Amniotic epithelial cell (primary cell): ENCODE measurements around the gene PACC1.
"Not testable (repeated sequence)": the region's sequence is repeated elsewhere in the genome, so short reads cannot be mapped to it uniquely, and the experiment has no call there.

Experiments used
- DNase-seq: peaks from one replicate; pipeline ENCODE4 v3.0.0-alpha.2; 2010; ENCODE audit warnings: low read depth

Gene PACC1

GRCh38 chr1:212395678-212396437 lies 18.8 kb downstream of the PACC1 start:
- not testable (repeated sequence) for DNase-seq

GRCh38 chr1:212388985-212389716 lies 25.5 kb downstream of the PACC1 start:
- DNase-seq: no peak

DNA sequence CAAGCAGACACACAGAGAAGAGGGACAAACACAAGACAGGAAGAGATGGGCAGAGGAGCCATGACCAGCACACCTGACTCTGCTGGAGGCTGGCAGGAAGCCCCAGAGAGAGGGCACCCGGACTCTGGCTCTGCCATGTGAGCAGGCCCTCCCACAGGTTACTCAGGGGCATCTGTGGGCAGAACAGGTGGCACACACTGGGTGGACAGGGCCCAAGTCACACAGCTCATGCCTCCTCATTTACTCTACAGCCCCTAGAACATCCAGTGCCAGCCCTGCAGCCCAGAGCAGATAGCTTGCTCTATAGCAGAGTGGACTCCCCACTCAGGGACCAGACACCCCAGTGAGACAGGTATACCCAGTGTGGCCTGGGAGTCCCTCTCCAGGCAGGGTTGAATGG lies 28.7 kb downstream of the PACC1 start:
- no peak for DNase-seq

- DNase-seq: no peak
Measured at GRCh38 chr1:212381397-212382035, 33.2 kb downstream of the PACC1 start.

DNA sequence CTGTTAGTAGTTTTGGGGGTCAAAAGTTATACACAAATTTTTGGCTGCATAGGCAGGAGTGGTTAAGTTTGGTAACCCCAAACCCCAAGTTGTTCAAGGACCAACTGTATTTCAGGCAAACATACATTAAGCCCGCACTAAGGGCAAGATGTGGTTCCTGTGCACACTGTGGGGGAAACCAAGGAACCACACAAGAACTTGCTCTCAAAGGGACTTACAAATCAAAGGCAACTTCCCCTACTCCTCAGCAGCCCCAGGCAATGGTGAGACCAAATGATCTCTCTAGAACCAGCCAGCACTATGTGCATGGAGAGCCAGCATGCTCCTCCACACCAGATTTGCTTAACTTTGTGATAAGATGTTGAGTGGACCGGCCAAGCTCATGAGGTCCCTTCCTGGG lies 35.3 kb downstream of the PACC1 start:
- no peak for DNase-seq

GRCh38 chr1:212377644-212378043 lies 37.0 kb downstream of the PACC1 start:
- no peak for DNase-seq

DNA sequence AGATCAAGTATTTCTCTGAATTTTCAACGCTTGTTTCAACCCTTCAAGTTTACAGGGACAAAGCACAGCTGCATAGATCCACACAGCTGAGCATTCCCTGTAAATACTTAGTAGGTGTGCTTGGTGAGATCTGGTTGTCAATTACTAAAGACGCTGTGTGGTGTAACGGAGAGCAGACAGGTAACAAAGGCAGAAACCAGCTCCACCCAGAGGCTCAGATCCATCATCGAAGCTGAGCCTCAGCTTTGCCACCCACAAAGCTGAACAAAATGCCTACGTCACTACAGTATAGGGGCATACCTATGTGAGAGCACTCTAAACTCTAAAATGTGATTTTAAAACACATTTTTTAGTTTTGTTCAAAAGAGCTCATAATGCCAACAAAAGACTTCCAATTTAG lies 38.7 kb downstream of the PACC1 start:
- DNase-seq: no peak

- peak; percentile 77 for DNase-seq
Measured at GRCh38 chr1:212368073-212368484, 46.6 kb downstream of the PACC1 start.

DNA sequence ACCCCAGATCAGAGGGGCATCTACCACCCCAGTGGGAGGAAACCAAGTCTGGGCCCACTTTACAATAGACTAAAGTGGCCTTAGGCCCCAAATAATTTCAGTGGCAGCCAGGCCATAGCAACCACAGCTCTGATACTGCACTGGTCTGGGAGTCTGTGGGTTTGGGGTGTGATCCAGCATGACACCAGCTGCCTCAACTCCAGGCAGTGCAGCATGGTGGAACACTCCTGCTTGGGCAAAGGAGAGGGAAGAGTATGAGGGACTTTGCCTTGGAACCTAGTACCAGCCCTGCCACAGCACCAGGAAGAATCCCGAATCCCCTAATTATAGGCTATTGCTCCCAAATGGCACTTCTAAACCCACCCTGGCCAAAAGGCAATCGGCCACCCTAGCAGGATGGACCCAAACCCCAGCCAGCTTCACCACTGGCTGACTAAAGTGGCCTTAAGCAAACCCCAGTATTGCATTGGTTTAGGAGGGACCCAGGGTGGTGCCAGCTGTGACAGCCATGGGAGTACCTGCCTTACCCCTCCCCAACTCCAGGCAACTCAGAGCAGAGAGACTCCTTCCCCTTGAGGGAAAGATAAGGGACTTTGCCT lies 47.1 kb downstream of the PACC1 start:
- DNase-seq: no peak

DNA sequence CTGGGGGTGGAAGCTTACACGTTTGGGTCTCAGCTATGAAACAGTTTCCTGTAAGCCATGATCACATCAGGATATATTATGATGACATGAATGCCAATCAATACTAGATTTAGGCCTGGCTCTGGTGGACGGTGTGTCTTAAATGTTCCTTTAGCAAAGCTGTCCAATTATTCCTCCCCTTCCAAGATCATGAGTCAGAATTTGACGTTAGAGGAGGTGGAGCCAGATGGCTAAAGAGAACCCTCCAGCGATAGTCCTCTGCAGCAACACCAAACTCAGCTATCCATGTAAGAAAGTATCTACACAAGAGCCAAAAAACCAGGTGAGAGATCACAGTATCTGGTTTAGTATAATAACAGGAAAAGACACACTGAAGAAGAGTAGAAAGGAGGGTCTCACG lies 47.8 kb downstream of the PACC1 start:
- DNase-seq: peak; percentile 50

- DNase-seq: no peak
Measured at GRCh38 chr1:212364985-212365384, 49.7 kb downstream of the PACC1 start.

DNA sequence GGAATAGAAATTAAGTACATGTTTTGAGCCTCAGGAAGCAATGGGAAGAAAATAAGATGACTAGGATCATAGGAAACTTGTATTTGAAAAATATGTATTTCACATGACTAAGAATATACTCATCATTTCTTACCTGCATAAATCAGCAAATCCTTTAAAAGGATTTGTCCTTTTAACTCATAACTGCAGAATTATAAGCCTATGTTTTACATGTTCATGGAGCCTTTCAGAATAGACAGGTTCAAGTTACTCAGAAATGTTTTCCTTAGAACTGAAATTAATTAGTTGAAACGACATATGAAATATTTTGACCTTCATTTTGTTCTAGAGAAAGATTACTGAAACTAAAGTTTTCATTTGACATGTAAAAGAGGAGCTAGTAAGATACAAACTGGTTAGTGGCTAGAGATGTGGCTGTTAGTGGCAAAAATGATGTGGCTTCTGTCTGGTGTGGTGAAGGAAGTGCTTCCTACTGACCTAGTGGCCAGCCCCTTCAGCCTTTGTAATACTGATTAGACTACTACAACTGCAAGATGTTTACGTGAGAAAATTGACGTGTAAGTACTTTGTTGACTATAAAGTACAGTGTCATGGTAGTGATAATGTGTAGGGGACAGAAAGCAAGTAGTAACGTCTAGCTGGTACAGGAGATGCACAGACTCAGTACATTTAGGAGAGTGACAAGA lies 54.7 kb downstream of the PACC1 start:
- DNase-seq: no peak

DNA sequence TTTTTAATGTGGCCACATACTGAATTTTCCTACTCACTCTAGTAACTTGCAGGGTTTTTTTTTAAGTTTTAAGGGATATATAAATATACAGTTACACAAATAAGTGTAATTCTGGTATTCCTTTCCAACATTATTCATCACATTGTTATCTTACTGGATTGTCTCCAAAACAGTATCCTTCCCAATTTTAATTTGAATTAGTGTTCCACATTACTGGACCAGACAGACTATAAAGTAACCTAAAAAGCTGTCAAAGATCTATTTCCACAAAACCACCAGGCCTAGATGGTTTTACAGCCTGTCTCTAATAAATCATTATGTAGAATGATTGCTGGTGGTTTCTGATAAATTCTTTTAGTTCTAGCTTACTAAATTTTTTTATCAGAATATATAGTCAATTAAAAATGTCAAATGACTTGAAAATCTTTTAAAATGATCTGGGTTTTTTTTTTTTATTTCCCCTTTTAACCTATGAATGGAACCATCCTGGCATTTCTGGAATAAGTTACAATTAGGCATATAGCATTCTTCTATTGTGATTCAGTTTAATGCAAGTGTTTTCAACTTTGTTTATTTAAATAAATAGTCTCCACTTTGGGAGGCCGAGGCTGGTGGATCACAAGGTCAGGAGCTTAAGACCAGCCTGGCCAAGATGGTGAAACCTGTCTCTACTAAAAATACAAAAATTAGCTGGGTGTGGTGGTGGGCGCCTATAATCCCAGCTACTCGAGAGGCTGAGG lies 59.3 kb downstream of the PACC1 start:
- no peak for DNase-seq

- no peak for DNase-seq
Measured at GRCh38 chr1:212354464-212354863, 60.2 kb downstream of the PACC1 start.

DNA sequence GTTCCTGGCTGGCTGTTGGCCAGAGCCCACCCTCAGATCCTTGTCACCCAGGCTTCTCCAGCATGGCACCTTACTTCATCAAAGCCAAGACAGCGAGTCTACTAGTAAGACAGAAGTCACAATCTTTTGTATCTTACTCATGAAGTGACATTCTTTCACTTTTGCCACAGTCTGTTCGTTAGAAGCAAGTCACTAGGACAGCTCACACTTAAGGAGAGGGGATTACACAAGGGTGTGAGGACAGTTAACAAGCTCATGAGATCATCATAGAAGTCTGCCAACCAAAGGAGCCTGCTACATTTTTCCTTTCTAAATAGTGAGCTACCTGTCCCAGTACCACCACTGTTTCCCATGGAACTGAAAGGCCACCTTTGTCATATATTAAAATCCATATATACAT lies 61.5 kb downstream of the PACC1 start:
- no peak for DNase-seq

- DNase-seq: no peak
Measured at GRCh38 chr1:212351588-212352362, 62.9 kb downstream of the PACC1 start.

DNA sequence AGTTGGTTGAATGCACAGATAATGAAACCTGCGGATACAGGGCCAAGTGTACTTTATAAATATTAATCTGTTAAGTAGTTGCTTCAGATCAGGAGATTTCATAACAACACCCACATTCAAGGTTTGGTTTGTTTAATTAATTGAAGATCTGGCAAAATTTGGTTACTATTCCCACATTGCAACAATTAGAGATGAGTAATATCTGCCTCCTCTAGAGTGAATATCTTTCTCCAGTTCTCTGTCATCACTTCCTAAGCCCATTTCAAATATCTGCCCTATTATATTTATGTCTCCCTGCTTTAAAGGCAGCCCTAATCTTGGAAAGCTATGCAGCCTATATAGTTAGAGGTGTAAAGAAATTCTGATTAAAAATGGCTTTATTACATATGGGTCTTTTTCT lies 68.1 kb downstream of the PACC1 start:
- peak; percentile 18 for DNase-seq

DNA sequence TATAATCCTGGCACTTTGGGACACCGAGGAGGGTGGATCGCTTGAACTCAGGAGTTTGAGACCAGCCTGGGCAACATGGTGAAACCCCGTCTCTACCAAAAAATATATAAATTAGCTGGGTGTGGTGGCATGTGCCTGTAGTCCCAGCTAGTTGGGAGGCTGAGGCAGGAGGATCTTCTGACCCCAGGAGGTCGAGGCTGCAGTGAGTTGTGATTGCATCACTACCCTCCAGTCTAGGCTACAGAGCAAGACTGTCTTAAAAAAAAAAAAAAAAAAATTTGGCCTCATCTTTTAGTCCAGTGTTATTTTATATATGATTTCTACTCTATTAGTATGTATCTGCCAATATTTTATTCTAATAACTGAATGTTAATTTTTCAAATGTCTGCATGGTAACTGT lies 69.8 kb downstream of the PACC1 start:
- no peak for DNase-seq

GRCh38 chr1:212341090-212341489 lies 73.6 kb downstream of the PACC1 start:
- peak; percentile 17 for DNase-seq

DNA sequence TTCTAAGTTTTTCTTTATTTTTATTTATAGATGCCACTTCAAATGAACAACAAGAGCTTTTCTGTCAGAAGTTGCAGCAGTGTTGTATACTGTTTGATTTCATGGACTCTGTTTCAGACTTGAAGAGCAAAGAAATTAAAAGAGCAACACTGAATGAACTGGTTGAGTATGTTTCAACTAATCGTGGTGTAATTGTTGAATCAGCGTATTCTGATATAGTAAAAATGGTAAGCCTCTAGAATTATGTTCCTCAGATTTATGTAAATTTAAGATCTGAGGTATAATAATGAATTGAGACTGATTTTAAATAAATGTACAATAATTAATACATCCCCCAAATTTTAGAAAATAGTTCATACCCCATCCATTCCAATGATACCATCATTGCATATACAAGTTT lies 85.6 kb downstream of the PACC1 start:
- DNase-seq: no peak

DNA sequence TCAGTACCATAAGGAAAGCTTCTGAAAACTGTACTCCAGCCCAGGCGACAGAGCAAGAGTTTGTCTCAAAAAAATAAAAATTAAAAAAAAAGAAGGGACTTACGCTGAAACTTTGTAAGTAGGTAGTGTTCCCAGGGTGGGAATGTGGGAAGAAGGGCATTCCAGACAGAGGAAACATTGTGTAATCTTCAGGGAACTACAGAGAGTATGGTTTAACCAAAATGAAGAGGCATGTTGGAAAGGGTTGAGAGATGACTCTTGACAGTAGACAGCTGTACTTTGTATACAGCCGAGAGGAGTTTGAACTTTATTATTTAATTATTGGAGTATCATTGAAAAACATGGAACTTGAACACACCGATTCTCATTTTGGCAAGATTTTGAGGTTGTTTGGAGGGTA lies 86.4 kb downstream of the PACC1 start:
- DNase-seq: no peak
